Stimulated activated CD4-positive, alpha-beta T cell treated with anti-CD3 and anti-CD28 coated beads, Interleukin-15, amount 100 ng/mL, for 48 hours (primary cell): ENCODE results near the gene MTUS2.

Experiments
- DNase-seq, 2 donors: peaks; one replicate each; pipeline ENCODE4 v3.0.0-alpha.2; 2020; ENCODE audit warnings: low read depth in 2 of 2

MTUS2 gene

GRCh38 chr13:28859069-28859468, 38.9 kb downstream of the MTUS2 start:
- DNase-seq: no peak

GRCh38 chr13:28859717-28860116, 39.6 kb downstream of the MTUS2 start:
- DNase-seq: no peak

GRCh38 chr13:28864544-28864943, 44.4 kb downstream of the MTUS2 start:
- DNase-seq: no peak

DNA sequence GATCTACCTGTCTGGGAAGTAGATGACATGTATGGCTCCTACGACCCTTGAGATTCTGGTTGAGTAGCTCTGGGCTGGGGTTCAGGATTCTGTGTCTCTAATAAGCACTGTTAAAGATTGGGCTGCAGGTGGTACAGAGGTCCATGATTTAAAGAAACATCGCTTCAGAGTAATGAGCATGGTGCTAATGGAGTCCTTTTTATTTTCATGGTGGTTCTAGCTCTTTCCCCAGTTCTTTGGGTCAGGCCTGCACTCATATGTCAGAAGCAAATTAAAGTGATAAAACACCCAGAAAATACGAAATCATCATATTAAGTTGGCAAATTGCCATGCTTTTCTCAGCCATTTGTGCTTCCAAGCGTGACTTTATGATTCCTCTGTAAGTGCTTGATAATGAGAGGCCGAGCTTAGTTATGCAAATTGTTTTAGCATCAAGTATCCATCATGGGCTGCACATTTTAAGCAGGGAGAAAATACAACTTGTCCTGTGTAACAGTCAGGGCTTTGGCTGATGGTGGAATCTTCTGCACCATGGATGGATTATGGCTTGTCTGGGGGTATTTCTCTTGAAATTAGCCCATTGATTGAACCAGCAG, 45.1 kb downstream of the MTUS2 start:
- no peak for DNase-seq

DNA sequence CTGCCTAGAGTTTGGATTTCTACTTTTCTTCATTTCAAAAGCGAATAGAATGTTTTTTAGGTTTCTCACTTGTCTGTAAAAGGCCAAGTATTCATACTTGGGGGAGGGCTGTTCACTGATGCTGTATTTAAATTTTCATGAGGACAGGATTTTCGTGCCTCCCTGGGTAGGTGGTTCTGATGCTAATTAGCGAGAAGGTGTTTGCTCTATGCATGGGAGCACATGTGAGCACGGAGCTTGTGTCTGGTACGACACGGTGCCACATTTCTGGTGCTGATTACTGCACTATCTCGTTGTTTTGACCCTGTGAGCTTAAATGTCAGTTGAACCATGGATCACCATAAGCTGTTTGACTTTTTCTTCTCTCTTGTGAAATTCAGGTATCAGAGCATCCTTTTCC, 45.8 kb downstream of the MTUS2 start:
- no peak for DNase-seq

DNA sequence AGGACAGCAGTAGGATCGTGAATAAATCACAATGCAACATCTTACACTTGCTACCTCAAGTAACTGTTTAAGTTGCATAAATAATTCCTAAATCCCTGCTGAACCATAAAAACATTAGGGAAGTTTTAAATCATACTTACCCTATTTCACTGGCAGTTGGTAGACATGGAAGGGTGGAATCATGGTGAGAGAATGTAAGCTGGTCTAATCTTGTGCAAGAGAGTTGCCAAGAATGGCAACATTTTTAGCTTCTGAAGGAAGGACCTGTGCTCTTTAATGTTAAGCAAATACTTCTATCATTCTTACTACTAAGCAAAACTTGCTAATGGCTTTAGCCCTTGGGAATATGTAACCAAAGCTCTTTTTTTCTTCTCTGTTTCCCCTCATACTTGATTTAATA, 46.8 kb downstream of the MTUS2 start:
- DNase-seq: no peak

DNA sequence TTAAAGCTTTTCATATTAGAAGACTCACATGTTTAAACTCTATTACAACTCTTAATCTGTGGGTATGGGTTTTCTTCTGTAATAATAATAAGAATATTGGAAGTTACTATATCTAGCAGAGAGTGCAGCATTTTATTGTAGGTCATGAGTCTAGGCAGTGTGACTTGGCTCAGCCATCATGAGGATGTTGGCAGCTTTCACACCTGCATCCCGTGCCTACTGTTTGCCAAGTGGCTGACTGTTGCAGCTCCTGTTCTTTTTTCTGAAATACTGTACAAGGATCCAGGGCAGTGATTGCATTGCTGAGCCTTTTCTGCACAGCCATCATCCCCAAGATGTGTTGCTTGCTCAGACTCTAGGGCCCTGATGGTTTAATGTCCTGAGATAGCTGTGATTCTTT, 47.4 kb downstream of the MTUS2 start:
- no peak for DNase-seq

- no peak for DNase-seq
These were observed 52.5 kb downstream of the MTUS2 start for GRCh38 chr13:28872427-28873176.

GRCh38 chr13:28875846-28876615, 55.9 kb downstream of the MTUS2 start:
- no peak for DNase-seq

- no peak for DNase-seq
These were observed 57.3 kb downstream of the MTUS2 start for GRCh38 chr13:28877408-28877807.

DNA sequence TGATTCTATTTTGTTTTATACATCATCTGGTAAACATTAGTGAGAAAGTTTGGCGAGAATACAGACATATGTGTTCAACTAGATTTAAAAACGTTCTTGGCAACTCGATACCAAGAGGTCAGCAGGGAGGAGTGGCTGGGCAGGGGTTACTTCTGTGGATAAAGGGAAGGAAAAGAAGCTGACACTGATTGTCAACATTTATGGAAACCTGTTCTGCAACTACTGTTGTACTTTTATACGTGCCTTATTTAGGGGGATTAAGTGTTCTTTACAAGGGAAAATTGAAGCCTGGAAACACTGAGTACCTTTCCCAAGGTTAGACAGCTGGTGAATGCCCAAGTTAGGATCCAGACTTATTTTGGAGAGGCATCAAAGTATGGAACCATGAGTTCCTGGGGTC, 65.0 kb downstream of the MTUS2 start:
- no peak for DNase-seq

DNA sequence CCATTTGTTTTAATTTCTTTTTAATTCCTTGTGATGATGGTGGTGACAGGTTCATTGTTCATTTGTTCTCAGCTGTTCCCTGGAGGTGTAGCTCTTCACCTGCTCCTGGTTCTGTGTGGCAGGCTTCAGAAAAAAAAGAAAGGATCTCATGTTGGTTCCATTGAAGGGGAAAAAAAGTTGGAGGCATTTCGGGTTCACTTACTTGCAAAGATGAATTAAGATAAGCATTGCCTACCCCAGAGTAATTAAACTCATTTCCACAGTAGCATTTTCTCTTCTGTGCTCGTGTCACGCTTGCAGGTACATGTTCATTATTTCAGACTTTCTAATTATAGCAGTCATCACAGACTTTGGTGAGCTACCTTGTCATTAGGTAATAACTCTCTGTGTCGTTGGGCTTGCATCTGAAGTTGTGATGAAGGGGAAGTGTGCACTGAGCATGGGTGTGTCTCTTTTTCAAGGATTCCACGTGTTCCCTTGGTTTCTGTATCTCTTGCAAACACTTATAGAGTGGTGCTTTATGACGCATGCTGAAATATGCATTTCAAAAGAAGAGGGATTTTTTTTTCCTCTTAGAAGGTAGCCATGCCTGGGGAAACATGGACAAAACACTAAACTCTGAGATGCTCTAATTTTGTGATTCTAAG, 69.1 kb downstream of the MTUS2 start:
- no peak for DNase-seq

DNA sequence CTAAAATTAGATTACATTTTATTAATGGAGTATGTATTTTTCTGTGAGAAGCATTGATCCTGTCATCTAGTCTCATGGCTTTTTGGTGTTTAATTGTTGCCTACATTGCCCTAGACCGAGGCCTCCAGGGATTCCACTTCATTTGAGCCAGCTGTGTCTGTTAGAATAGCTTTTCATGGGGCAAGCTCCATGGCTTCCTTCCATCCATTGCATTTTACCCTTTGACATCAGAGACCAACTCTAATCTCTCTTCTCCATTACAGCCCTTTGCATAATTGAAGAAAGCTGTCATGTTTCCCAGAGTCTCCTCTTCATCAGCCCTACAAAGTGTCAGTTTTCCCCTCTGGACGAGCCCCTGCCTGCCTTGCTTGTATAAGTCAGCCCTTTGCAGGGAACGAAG, 70.6 kb downstream of the MTUS2 start:
- DNase-seq: no peak

GRCh38 chr13:28918030-28918429, 97.9 kb downstream of the MTUS2 start:
- DNase-seq: no peak

GRCh38 chr13:28922341-28922740, 102.2 kb downstream of the MTUS2 start:
- no peak for DNase-seq

DNA sequence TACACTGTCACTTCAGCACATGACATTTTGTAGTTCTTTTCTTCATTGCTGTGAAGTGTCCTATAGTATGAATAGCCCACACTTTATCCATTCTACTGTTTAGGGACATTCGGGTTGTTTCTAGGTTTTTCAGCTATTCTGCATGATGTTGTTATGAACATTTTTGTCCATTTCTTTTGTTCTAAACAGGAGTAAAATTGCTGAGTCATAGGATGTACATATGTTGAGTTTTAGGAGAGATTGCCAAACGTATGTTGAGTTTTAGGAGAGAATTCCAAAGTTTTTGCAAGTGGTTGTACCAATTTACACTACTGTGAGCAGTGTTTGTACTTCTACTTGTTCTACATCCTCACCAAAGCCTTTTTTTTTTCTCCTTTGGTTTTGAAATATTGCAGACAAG, 115.0 kb downstream of the MTUS2 start:
- DNase-seq: no peak

GRCh38 chr13:28942906-28943305, 122.8 kb downstream of the MTUS2 start:
- no peak for DNase-seq

DNA sequence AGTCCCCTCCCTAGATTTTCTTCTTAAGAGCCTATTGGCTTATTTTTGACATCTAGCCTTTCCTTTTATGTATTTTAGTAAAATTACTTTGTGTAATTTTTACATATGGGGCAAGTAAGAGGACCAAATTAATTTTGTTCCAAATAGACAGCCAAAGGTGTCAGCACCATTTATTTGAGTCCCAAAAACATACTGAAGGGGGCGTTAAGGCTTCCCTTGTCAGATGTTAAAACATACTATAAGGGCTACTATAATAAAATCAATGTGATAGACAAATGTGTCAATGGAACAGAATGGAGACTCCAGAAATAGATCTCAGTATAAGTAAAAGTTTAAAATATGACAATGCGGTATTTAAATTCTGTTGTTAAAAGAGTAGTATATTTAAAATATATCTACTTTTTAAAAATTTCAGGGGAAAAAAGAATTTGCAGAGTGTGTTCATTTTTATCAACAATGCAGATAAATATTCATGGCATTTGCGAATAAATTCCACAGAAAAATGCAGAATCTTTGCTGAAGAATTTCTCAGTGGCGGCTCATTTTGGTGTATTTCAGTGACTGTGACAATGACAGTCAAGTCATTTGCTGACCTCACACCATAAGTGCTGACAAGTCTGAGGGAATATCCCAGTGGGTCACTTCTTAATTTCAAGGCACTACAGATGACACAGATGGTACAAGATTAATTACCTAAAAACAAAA, 133.7 kb downstream of the MTUS2 start:
- DNase-seq: no peak

- DNase-seq: no peak
These were observed 134.2 kb downstream of the MTUS2 start for GRCh38 chr13:28954419-28954725.

- no peak for DNase-seq
These were observed 134.7 kb downstream of the MTUS2 start for GRCh38 chr13:28954810-28955209.

- DNase-seq: no peak
These were observed 135.3 kb downstream of the MTUS2 start for GRCh38 chr13:28955264-28955966.
